ENCODE measurements around the gene RAE1. TPM values are rescaled to one million over a fixed set of nuclear protein-coding genes. Genes with fewer than 3 reads are reported as not detected.
"Not testable (repeated sequence)": the region's sequence is repeated elsewhere in the genome, so short reads cannot be mapped to it uniquely, and the experiment has no call there.

The RAE1 gene
- total RNA-seq, 8 experiments from 2014 or later: 27.6 to 49.5 (median 32.8) TPM

DNA sequence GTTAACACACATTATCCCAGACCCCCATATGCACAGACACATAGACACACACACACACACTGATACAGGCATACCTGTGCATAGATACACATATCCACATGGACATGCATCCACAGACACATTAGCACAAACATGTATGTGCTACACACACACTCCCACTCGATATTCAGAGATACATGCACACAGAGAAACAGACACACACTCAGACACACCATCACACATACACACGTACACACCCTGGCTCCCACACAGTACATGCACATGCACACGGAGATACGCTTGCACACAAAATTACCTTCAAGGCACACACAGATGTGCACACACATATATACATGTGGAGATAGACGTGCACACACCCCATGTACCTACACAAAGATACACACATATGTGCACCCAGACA lies 59.9 kb downstream of the RAE1 start:
- WGBS, 10 experiments: 80 to 100% (median 92%) methylated on average over 1 to 4 of the region's 5 CpGs; no CpG with 5 or more reads in 6 of the 10 experiments
- H3K27ac ChIP-seq: no peak overlapping the region
- H3K4me3 ChIP-seq: no peak overlapping the region

DNA sequence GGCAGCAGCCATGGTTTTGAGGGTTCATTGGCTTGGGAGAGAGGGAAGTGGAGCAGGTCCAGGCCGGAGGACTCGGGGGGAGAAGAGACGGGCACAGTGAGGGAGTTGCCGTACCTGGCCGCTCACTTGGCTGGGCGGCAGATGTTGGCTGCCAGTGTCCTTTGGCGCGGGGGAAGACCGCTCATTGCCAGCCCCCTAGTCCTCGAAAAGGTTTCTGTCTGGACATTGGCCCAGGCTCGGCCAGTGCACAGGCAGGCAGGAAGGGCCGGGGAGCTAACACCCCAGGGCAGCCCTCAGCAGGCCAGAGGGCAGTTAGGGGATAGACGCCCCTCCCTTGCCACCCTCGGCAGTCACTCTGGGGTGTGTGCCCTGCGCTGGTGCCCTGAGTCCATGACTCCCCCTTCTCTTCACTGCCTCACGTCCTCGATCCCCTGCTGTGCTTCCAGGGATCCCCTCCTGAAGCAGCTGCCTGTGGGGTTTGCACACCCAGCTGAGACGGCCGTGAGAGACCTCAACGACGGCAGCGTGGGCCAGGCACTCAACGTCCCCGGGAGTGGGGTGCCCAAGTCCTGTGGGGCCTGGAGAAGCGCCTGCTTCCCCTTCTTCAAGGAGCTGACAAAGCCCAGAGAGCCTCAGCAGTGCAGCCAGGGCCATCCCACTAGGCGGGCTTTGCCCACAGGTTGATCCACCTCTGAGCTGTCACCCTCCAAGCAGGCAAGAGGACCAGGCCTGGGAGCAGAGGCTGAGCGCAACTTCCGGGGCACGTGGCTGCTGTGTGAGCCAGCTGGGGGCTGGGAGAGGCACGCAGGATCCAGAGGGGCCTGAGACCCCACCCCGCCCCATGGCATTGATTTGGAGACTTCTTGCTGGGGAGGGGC lies 60.6 kb downstream of the RAE1 start:
- Histone ChIP-seq H3K27ac (no peak overlapping the region), H3K4me3 (no peak overlapping the region), H3K4me1 (replicated peaks in 1 of 2) (peaks cover 0 to 10% of the 10 kb centered on the region in 2 donors)
- in situ Hi-C loops (cut with MboI; ENCODE audit: low pct_unique_long_range_greater_than_20kb in 2 of 9, low sequenced_read_pairs in 9 of 9, unreplicated experiment in 9 of 9): no loop called here
- WGBS, 10 experiments: 79 to 100% (median 92%) methylated on average over 1 to 6 of the region's 31 CpGs; no CpG with 5 or more reads in 6 of the 10 experiments
- no peak for ATAC-seq (replicated peaks in 6 of 8)

More for the DNA sequence above, 59.9 kb downstream of the RAE1 start:
- in situ Hi-C loops (cut with MboI; ENCODE audit: low pct_unique_long_range_greater_than_20kb in 2 of 9, low sequenced_read_pairs in 9 of 9, unreplicated experiment in 9 of 9): no loop called here
- H3K4me1 ChIP-seq (replicated peaks in 1 of 2): peaks cover 0 to 10% of the 10 kb centered on the region in 2 donors
- no peak for ATAC-seq (replicated peaks in 6 of 8)

DNA sequence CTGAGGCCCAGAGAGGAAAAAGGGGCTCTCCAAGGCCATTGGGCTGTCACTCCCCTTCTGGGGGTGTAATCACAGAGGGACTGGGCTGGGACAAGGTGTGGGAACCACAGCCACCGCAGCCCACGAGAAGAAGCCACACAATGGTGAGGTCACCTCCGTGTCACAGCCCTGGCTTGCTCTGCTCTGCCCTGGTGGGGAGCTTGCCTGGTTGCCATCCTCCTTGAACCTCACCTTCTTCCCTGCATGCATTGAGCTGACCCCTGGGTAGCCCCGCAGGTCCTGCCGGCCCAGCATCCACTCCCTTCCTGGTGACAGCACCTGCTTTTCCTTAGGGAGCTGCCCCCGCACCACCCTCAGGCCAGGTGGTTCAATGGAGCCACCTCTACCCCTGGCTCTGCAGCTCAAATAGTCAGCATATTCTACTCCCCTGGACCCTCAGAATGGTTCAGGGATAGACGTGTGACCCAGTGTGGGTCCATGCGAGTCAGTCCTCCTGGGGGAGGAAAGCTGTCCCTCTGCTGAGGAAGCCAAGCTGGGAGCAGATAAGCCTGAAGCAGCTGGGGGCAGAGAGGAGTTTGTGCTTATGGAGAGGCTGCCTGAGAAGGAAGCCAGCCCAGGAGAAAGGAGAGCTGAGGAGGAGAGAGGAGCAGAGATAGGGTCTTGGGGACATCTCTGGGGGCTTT lies 61.4 kb downstream of the RAE1 start:
- no peak for ATAC-seq (replicated peaks in 6 of 8)

DNA sequence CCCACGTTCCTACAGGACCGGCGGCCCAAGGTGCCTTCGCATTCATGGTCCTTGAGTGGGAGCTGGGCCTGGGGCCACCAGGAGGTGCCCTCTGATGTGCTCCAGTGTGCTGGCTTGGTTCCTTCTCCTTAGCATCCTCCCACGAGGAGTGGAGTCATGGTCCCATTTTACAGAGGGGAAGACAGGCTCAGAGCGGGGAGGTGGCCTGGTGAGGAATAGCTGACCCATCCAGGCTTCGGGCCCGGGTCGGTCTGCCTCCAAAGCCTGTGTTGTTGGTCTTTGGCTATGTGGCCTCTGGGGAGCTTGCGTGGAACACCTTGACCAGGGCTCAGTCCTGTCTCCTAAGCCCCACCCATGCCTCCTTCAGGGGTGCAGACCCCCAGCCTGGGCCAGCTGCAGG lies 62.9 kb downstream of the RAE1 start:
- in situ Hi-C loops (cut with MboI; ENCODE audit: low pct_unique_long_range_greater_than_20kb in 2 of 9, low sequenced_read_pairs in 9 of 9, unreplicated experiment in 9 of 9): no loop called here
- H3K4me1 ChIP-seq (replicated peaks in 1 of 2): peaks cover 0 to 10% of the 10 kb centered on the region in 2 donors
- WGBS, 10 experiments: 80 to 93% (median 84%) methylated on average over 1 to 8 of the region's 10 CpGs; no CpG with 5 or more reads in 6 of the 10 experiments
- H3K27ac ChIP-seq: no peak overlapping the region
- no peak for ATAC-seq (replicated peaks in 6 of 8)
- no peak overlapping the region for H3K4me3 ChIP-seq

More for the DNA sequence above, 61.4 kb downstream of the RAE1 start:
- peaks cover 0 to 10% of the 10 kb centered on the region in 2 donors for H3K4me1 ChIP-seq (replicated peaks in 1 of 2)
- H3K27ac ChIP-seq: no peak overlapping the region
- 20 to 100% (median 68%) methylated on average over 1 to 5 of the region's 8 CpGs; no CpG with 5 or more reads in 4 of the 10 experiments for WGBS, 10 experiments
- in situ Hi-C loops (cut with MboI; ENCODE audit: low pct_unique_long_range_greater_than_20kb in 2 of 9, low sequenced_read_pairs in 9 of 9, unreplicated experiment in 9 of 9): no loop called here
- H3K4me3 ChIP-seq: no peak overlapping the region

DNA sequence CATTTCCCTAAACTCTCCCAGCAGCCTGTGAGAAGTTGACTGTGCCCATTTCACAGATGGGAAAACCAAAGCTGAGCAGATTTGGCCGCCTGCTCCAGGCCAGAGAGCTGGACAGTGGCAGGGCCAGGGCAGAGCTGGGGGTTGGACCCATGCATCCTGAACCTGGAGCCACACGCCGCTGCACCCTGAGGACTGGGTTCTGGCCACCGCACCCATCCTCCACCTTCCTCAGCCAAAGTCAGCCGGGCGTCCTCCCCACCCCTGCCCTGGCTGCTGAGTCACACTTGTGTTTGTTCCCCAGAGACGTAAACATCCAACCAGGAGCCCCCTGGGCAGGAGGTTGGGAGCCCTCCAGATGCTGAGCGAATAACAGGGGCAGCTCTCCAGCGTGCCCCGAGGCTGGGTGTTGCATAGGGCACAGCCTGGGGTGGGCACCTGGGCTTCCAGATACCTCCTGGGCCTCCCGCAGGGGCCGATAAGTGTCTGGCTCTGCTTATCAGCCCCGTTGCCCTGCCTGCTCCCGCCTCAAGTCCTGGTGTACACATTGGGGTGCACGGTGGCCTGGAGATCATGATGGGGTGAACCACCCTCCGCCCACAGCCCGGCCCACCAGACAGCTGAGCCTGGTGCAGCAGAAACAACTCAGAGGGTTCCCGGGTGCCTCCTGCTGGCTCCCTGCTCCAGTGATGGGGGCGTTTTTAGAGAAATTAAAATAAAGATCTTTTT lies 64.0 kb downstream of the RAE1 start:
- H3K4me3 ChIP-seq: no peak overlapping the region
- in situ Hi-C loops (cut with MboI; ENCODE audit: low pct_unique_long_range_greater_than_20kb in 2 of 9, low sequenced_read_pairs in 9 of 9, unreplicated experiment in 9 of 9): no loop called here
- 50 to 83% (median 75%) methylated on average over 1 to 11 of the region's 19 CpGs; no CpG with 5 or more reads in 5 of the 10 experiments for WGBS, 10 experiments
- H3K27ac ChIP-seq: no peak overlapping the region
- peak in 2 of 8 experiments; percentile 35 to 64 for ATAC-seq (replicated peaks in 6 of 8)
- H3K4me1 ChIP-seq (replicated peaks in 1 of 2): peaks cover 0 to 4% of the 10 kb centered on the region in 2 donors

DNA sequence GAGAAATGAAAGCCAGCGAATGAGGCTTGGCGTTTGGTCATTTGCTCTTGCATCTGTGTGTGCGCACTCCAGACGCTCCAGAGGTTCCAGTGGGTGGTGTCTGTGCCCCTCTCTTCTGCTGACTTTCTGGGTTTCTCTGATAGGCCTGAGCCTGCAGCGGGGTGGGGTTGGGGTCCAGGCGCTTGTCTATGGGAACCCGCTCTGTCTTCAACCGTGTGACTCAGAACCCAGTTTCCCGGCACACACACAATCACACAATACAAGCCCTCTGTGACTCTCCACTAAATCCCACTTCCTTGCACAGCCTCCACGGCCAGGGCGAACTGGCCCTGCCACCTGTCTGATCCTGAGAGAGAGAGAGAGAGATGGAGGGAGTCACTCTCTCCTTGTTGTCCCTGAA lies 64.7 kb downstream of the RAE1 start:
- 58 to 100% (median 77%) methylated on average over 1 to 8 of the region's 11 CpGs; no CpG with 5 or more reads in 2 of the 10 experiments for WGBS, 10 experiments
- in situ Hi-C loops (cut with MboI; ENCODE audit: low pct_unique_long_range_greater_than_20kb in 2 of 9, low sequenced_read_pairs in 9 of 9, unreplicated experiment in 9 of 9): no loop called here
- no peak overlapping the region for H3K27ac ChIP-seq
- no peak overlapping the region for H3K4me3 ChIP-seq
- peak in 3 of 8 experiments; percentile 30 to 48 (median 40) for ATAC-seq (replicated peaks in 6 of 8)
- H3K4me1 ChIP-seq (replicated peaks in 1 of 2): peaks cover 0 to 3% of the 10 kb centered on the region in 2 donors

DNA sequence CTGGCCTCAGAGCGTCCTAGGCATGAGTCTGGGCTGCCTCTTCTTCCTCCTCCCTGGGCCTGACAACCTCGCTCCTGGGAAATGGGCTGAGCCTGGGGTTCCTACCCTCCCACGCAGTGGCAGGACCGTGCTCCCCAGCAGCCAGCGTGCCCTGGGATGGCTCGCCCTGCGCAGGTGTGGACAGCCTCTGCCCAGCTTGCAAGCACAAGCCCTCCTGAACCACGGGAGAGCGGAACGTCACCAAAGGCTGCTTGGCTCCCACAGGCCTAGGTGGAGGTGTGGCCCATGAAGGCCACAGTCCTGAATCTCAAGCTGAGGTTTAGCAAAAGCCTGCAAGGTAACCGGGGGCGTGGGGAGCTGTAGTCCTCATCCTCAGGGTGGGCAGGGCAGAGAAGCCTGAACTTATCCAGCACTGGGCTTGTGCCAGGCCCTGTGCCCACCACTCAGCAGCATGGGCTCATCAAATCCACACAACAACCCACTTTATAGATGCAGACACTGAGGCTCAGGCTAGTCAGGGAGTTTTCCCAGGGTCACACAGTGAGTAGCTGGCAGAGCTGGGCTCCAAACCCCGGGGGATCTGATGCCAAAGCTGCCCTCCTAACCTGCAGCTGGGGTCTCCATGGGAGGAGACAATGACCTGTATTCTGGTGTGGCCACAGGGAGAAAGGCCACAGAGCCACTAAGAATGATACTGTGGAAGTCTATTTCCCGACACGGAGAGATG lies 65.4 kb downstream of the RAE1 start:
- H3K27ac ChIP-seq: no peak overlapping the region
- in situ Hi-C loops (cut with MboI; ENCODE audit: low pct_unique_long_range_greater_than_20kb in 2 of 9, low sequenced_read_pairs in 9 of 9, unreplicated experiment in 9 of 9): no loop called here
- no peak for ATAC-seq (replicated peaks in 6 of 8)
- WGBS, 10 experiments: 40 to 83% (median 73%) methylated on average over 1 to 3 of the region's 15 CpGs; no CpG with 5 or more reads in 4 of the 10 experiments
- no peak overlapping the region for H3K4me3 ChIP-seq
- peaks cover 0 to 6% of the 10 kb centered on the region in 2 donors for H3K4me1 ChIP-seq (replicated peaks in 1 of 2)

DNA sequence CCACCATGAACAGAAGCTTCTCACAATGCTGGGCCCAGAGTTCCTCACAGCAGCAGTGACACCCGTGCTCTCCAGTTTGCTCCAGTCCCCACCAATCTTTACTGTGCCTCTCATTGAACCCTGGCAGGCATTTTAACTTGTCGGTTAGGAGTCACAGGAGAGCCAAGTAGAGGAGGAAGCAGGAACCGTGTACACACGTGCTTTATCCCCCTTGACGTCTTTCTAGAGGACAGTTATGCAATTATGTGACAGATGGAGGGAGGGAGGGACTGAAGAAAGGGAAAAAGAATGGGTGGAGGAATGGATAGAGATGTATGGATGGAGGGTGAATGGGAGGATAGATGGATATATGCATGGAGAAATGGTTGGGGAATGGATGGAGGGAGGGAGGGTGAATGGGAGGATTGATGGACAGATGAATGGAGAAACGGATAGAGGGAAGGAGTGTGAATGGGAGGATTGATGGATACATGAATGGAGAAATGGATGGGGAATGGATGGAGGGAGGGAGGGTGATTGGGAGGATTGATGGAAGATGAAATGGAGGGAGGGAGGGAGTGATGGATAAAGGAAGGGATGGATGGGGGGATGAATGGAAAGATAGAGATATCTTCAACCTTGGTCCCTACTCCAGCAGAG lies 66.1 kb downstream of the RAE1 start:
- no peak overlapping the region for H3K27ac ChIP-seq
- no peak overlapping the region for H3K4me3 ChIP-seq
- 12 to 67% (median 56%) methylated on average over 1 to 6 of the region's 6 CpGs; no CpG with 5 or more reads in 2 of the 10 experiments for WGBS, 10 experiments
- no peak for ATAC-seq (replicated peaks in 6 of 8)
- peaks cover 0 to 6% of the 10 kb centered on the region in 2 donors for H3K4me1 ChIP-seq (replicated peaks in 1 of 2)
- in situ Hi-C loops (cut with MboI; ENCODE audit: low pct_unique_long_range_greater_than_20kb in 2 of 9, low sequenced_read_pairs in 9 of 9, unreplicated experiment in 9 of 9): no loop called here

DNA sequence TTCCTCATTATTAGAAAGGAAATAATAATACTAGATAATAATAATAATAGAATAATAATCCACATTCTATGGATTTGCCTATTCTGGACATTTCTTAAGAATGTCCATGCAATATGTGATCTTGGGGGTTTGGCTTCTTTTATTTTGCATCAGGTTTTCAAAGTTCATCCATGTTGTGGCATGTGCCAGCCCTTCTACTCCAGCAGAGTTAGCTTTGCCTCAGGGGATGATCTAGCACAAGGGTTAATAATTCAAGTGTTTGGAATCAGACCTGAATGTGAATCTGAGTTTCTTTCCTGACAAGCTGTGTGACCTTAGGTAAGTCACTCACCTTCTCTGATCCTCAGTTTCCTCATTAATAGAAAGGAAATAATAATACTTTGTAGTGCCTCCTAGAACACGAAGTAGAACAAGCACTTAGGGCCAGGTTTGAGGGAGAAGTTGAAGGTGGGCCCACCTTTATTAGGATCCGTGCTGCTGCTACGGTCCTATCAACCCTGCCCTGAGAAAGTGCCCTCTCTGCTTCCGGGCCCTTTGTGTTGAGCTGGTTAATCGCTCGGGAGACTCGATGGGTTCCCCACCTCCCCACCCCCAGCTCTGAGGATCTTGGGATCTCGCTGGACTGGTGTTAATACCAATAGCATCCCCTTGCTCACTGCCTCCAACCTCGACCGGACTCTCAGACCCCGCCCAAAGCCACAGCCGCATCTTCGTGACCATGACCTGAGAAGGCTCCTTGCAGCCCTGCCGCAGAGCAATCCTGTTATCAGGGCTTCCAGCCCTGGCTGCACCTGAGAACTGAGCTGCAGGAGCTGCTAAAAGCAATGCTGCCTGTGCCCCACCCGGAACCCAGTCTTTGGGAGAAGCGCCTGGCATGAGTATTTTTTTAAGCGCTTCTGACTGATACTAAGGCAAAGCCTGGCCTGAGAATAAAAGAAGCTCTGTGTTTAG lies 67.0 kb downstream of the RAE1 start:
- Histone ChIP-seq H3K4me1 (replicated peaks in 1 of 2) (peaks cover 0 to 6% of the 10 kb centered on the region in 2 donors), H3K4me3 (no peak overlapping the region), H3K27ac (no peak overlapping the region)
- in situ Hi-C loops (cut with MboI; ENCODE audit: low pct_unique_long_range_greater_than_20kb in 2 of 9, low sequenced_read_pairs in 9 of 9, unreplicated experiment in 9 of 9): no loop called here
- ATAC-seq (replicated peaks in 6 of 8): no peak
- 14 to 100% (median 60%) methylated on average over 1 to 8 of the region's 17 CpGs; no CpG with 5 or more reads in 1 of the 10 experiments for WGBS, 10 experiments

DNA sequence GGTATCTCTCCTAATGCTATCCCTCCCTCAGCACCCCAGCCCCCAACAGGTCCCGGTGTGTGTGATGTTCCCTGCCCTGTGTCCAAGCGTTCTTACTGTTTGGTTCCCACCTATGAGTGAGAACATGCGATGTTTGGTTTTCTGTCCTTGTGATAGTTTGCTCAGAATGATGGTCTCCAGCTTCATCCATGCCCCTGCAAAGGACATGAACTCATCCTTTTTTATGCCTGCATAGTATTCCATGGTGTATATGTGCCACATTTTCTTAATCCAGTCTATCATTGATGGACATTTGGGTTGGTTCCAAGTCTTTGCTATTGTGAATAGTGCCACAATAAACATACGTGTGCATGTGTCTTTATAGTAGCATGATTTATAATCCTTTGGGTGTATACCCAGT lies 68.4 kb downstream of the RAE1 start:
- 40% methylated on average over 1 of the region's 4 CpGs; no CpG with 5 or more reads in 9 of the 10 experiments for WGBS, 10 experiments
- H3K4me3 ChIP-seq; H3K27ac ChIP-seq; ATAC-seq (replicated peaks in 6 of 8); in situ Hi-C loops (cut with MboI; ENCODE audit: low pct_unique_long_range_greater_than_20kb in 2 of 9, low sequenced_read_pairs in 9 of 9, unreplicated experiment in 9 of 9); H3K4me1 ChIP-seq (replicated peaks in 1 of 2): not testable (repeated sequence)

Data from motor neuron (in vitro differentiated cells).